Esophagus squamous epithelium (tissue), 4 donors: ENCODE results near the gene RIF1.

ENCODE experiments used
- CTCF ChIP-seq, 6 experiments: fragments of 450-650 bp in 4 of 6; fragments of 200-600 bp in 2 of 6; sonication (generic) in 2 of 6; IDR thresholded peaks; one replicate each; pipeline ENCODE4 v1.5.1; 2016 to 2019; ENCODE audit warnings: antibody characterized with exemption in 6 of 6, mild to moderate bottlenecking in 4 of 6, moderate library complexity in 4 of 6
- POLR2A ChIP-seq, 4 donors: fragments of 450-650 bp; IDR thresholded peaks; one replicate each; pipeline ENCODE4 v1.6.1; 2017; ENCODE audit warnings: antibody characterized with exemption in 4 of 4, mild to moderate bottlenecking in 4 of 4, moderate library complexity in 3 of 4

- TF ChIP-seq CTCF (IDR thresholded peaks at IDR 0.05), result no peak
- TF ChIP-seq POLR2A (IDR thresholded peaks at IDR 0.05), result no peak
Observed at GRCh38 chr2:151476287-151476686, 66.6 kb downstream of the RIF1 start.
